GM12865 (cell line): ENCODE data around the gene ANKRD27.
A peak's percentile ranks its signal among the peaks of the same experiment; 100 is the strongest.
"Not testable (repeated sequence)": the region's sequence is repeated elsewhere in the genome, so short reads cannot be mapped to it uniquely, and the experiment has no call there.

Experiments
- DNase-seq: peaks from one replicate; pipeline ENCODE4 v3.0.0; 2010; ENCODE audit warnings: low read depth
- H3K4me3 ChIP-seq: 2 replicates; pipeline ENCODE4 v1.5.1; 2011; ENCODE audit warnings: mild to moderate bottlenecking, low read depth, low read length, control low read depth
- TF ChIP-seq, protein P1 (sequence below): IDR thresholded peaks from 2 replicates; pipeline ENCODE4 v1.5.1; 2011; ENCODE audit warnings: low read length, control low read depth, low read depth, inconsistent platforms; ENCODE audit not compliant: insufficient read depth; ENCODE audit errors: missing control alignments

ANKRD27 gene

DNA sequence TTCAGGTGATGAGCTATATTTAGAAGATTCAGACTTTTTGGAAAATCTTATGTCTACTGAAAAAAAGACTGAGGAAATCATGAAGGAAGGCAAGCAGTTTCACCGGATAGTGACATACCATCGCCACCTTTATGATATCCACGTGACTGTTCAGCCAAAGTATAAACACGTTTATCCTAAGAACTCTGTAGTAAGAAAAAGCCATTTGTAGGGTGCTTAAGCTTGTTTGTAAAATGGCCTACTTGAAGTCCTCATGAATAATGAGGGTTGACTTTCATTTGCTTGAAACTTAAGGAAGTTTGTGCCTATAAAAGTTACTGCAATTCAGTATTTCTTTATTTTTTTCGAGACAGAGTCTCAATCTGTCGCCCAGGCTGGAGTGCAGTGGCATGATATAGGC is 36.8 kb upstream of the ANKRD27 start:
- TF ChIP-seq, protein P1, sequence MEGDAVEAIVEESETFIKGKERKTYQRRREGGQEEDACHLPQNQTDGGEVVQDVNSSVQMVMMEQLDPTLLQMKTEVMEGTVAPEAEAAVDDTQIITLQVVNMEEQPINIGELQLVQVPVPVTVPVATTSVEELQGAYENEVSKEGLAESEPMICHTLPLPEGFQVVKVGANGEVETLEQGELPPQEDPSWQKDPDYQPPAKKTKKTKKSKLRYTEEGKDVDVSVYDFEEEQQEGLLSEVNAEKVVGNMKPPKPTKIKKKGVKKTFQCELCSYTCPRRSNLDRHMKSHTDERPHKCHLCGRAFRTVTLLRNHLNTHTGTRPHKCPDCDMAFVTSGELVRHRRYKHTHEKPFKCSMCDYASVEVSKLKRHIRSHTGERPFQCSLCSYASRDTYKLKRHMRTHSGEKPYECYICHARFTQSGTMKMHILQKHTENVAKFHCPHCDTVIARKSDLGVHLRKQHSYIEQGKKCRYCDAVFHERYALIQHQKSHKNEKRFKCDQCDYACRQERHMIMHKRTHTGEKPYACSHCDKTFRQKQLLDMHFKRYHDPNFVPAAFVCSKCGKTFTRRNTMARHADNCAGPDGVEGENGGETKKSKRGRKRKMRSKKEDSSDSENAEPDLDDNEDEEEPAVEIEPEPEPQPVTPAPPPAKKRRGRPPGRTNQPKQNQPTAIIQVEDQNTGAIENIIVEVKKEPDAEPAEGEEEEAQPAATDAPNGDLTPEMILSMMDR: no peak
- DNase-seq: no peak
- H3K4me3 ChIP-seq: no peak overlapping the region

DNA sequence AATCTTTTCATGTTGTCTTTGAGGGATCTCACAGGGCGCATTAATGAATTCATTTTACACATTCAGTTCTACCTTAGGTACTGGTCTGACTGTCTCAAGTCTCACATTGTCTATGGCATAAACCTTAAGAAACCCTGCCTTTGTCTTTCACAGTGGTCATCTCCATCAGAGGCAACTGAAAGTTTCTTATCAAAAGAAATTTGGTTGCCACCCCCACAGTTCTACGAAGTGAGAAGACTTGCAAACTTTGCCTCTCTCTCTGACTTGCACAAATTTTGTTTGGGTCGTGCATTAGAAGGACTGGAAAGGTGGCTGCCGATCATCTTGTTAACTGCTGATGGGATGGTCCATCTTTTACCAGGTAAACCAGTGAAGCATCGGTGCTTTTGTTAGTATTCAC is 34.1 kb upstream of the ANKRD27 start:
- TF ChIP-seq, protein P1: no peak
- no peak overlapping the region for H3K4me3 ChIP-seq
- no peak for DNase-seq

DNA sequence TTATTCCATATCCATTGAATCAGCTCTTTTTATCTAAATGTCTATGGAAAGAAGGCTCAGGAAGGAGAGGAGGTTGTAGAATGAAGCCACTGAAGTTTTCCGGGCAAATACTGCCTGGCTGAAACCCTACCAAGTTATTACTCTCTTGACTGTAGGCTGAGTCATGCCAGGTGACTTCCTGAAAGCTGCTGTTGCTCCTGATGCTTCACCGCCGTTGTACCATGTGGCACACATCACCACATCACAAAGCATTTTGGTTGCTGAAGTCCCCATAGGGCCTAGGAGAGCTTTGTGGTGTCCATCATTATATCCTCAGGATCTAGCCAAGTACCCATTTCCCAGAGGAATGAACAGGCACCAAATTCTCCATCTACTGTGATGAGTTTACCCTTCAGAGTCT is 33.5 kb upstream of the ANKRD27 start:
- no peak overlapping the region for H3K4me3 ChIP-seq
- DNase-seq: no peak
- TF ChIP-seq, protein P1: no peak

DNA sequence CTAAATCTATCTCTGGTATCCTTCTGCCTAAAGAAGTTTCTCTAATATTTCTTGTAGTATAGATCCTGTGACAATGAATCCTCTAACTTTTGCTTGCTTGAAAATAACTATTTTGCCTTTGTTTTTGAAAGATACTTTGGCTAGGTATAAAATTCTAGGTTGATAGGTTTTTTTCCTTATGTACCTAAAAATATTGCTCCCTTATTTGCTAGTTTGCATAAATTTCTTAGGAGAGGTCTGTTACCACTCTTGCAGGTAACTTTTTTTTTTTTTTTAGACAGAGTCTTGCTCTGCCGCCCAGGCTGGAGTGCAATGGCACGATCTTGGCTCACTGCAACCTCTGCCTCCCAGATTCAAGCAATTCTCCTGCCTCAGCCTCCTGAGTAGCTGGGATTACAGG is 29.0 kb upstream of the ANKRD27 start:
- not testable (repeated sequence) for DNase-seq, H3K4me3 ChIP-seq

DNA sequence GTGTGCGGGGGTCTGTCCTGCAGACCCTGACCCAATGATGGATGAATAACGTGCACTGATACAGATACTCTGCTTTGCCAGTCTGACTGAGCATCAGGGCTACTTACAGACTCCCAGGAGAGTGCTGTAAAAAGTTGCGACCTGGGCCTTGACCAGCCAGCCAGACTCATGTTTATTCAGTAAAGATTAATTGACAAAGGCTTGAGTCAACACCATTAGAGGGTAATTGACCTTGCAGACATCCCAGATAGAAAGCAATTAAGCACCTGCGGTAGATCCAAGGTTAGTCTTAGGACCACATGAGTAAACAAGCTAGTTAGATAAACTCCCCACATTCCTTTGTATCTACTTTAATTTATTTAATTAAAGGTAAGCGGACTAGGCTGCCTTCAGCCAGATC is 27.0 kb upstream of the ANKRD27 start:
- no peak for DNase-seq
- TF ChIP-seq, protein P1: no peak
- H3K4me3 ChIP-seq: no peak overlapping the region

DNA sequence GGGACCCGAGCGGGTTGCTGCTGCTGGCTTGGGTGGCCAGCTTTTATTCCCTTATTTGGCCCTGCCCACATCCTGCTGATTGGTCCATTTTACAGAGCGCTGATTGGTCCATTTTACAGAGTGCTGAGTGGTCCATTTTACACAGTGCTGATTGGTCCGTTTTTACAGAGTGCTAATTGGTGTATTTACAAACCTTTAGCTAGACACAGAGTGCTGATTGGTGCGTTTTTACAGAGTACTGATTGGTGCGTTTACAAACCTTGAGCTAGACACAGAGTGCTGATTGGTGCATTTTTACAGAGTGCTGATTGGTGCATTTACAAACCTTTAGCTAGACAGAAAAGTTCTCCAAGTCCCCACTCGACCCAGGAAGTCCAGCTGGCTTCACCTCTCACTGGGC is 25.1 kb upstream of the ANKRD27 start:
- not testable (repeated sequence) for H3K4me3 ChIP-seq, DNase-seq

DNA sequence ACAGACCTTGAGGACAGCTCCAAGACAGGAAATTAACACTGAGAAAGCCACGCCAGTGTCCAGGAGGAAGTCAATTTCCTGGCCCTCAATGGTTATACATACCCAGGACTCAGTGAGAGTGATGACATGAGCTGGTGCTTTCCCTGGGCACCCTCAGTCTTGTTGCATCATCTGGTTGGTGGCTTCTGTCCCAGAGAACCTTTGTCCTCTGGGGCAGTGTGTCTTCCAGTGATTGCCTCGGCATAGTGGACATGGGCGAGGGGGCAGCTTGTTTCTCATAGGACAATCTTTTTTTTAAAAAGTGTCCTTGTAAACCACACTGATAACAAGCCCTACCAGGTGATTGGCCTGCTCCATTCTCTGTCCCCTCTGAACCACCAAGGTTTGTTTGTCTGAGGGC is 21.8 kb upstream of the ANKRD27 start:
- not testable (repeated sequence) for H3K4me3 ChIP-seq, DNase-seq

DNA sequence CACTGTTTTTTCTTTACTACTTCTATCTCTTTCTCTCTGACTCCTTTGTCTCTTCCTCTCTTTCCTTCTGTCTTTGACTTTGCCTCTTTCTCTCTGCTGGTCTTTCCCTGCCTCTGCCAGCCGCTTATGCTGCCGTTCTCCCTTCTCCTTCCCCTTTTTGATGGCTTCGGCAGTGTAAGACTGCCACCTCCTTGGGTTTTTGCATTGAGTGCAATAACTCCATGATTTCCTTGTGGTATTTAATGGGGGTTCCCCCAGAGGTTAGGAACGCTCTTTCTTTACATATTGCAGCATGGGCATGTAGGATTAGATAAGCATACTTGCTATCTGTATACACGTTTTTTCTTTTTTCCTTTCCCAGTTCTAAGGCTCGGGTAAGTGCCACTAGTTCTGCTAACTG is 20.5 kb upstream of the ANKRD27 start:
- DNase-seq, H3K4me3 ChIP-seq: not testable (repeated sequence)

DNA sequence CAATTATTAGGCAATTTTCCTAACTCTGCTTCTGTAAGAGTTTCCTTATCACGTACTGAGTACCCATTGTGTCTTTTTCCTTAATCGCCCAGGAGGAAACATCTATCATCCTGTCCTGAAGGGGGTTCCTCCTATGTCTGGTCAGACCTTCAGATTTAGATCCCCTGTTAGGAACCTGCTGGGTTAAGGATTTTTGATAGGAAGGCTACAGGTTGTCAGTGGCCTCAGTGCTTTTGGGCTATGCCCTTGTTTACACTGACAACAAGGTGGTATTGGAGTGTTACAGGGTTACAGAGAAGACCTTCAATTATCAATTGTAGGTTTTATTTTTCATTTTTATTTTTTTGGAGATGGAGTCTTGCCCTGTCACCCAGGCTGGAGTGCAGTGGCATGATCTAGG is 19.9 kb upstream of the ANKRD27 start:
- H3K4me3 ChIP-seq, DNase-seq: not testable (repeated sequence)

DNA sequence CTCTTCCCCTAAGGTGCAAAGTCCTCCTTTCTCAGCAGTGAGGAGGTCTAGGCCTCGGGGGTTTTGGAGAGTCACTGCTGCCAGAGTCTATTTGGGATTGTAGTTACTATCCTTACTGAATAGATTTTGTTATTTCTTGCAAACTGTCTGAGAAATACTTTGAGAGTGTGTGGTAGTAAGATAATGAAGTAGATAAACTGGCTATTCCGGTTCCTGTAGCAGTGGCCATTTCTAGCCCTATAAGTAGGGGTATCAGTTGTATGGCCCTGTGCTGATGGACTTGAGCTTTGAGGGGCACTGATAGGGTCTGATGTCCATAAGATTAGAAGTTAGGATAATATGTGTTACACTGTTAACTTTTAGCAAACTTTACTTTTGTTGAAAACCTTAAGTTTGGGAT is 19.3 kb upstream of the ANKRD27 start:
- not testable (repeated sequence) for DNase-seq, H3K4me3 ChIP-seq

DNA sequence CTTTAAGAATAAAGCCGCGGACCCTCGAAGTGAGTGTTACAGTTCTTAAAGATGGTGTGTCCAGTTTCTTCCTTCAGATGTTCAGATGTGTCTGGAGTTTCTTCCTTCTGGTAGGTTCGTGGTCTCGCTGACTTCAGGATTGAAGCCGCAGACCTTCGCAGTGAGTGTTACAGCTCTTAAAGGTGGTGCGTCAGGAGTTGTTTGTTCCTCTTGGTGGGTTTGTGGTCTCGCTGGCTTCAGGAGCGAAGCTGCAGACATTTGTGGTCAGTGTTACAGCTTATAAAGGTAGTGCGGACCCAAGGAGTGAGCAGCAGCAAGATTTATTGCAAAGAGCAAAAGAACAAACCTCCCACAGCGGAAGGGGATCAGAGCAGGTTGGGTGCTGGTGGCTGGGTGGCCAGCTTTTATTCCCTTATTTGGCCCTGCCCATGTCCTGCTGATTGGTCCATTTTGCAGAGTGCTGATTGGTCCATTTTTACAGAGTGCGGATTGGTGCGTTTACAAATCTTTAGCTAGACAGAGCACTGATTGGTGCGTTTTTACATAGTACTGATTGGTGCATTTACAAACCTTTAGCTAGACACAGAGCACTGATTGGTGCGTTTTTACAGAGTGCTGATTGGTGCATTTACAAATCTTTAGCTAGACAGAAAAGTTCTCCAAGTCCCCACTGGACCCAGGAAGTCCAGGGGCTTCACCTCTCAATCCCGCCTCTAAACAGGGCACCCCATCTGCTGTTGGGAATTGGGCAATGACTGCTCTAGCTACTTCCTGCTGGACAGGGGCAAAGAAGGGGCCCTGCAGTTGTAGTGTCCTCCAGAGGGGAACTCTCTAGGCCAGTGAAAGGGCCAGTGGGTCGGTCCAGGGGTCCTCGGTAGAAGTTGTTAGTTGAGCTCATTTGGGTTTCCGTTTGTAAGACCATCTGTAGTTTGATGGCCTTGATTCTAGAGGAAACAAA is 18.4 kb upstream of the ANKRD27 start:
- H3K4me3 ChIP-seq: peak overlapping the region; percentile 97
- DNase-seq: peak; percentile 55
